GM12878 (cell line): ENCODE data around the gene RYR2. TPM values are rescaled to one million over a fixed set of nuclear protein-coding genes. Genes with fewer than 3 reads are reported as not detected.

Source experiments
- ATAC-seq: fragments of 200-7000 bp; cut with Tn5 transposase; 3 replicates; pipeline ENCODE4 v1.9.1; 2020; ENCODE audit warnings: mild to moderate bottlenecking, moderate library complexity
- BruUV-seq: library from RNA; stranded (reverse); fragments of 400-500 nt; replicated peaks from 2 replicates; lab custom pipeline; 2021; lab: Mats Ljungman, UMichigan
- CTCF ChIA-PET: fragments of 300-600 bp; sonication (Branson Sonifier 250); formaldehyde crosslinking; extraction: SDS; loops from one replicate; lab custom pipeline; 2021; ENCODE audit warnings: inconsistent platforms; lab: Yijun Ruan, JAX
- POLR2A ChIA-PET: fragments of 350-600 bp; formaldehyde crosslinking; extraction: SDS; loops from one replicate; lab custom pipeline; 2021; ENCODE audit warnings: inconsistent platforms; lab: Charles Lee
- RAD21 ChIA-PET: fragments of 300-600 bp; sonication (Branson Sonifier 250); formaldehyde crosslinking; loops from one replicate; lab custom pipeline; 2023; ENCODE audit warnings: antibody characterized with exemption; ENCODE audit not compliant: unreplicated experiment; lab: Charles Lee
- SMC1A ChIA-PET: fragments of 300-600 bp; sonication (Branson Sonifier 250); formaldehyde crosslinking; loops from one replicate; lab custom pipeline; 2023; ENCODE audit not compliant: unreplicated experiment, uncharacterized antibody; lab: Charles Lee
- DNase-seq: peaks from one replicate; pipeline ENCODE4 v3.0.0-alpha.2; 2011; ENCODE audit warnings: low read depth, low spot score
- FAIRE-seq: peaks from 3 replicates; lab custom pipeline; 2011; peaks lifted over from hg19 to GRCh38; lab: Jason Lieb, UNC
- H2AFZ ChIP-seq: 2 replicates; pipeline ENCODE4 v1.6.0; 2011; ENCODE audit warnings: low read depth, low read length, control low read depth; ENCODE audit not compliant: control insufficient read depth
- H3K27ac ChIP-seq: 2 replicates; pipeline ENCODE4 v1.5.1; 2011; ENCODE audit warnings: control low read depth; ENCODE audit not compliant: control insufficient read depth, insufficient read depth
- H3K27me3 ChIP-seq, 2 experiments: replicated peaks in 1 of 2; 2 replicates each; pipeline versions ENCODE4 v1.6.0 to v1.6.1; 2011; ENCODE audit warnings: low read length in 1 of 2; ENCODE audit not compliant: control insufficient read depth in 2 of 2, insufficient read depth in 2 of 2
- H3K36me3 ChIP-seq, 2 experiments: 2 replicates each; pipeline ENCODE4 v1.5.1; 2011; ENCODE audit warnings: low read length in 1 of 2; ENCODE audit not compliant: control insufficient read depth in 2 of 2, insufficient read depth in 2 of 2
- H3K4me1 ChIP-seq: 2 replicates; pipeline ENCODE4 v1.6.1; 2011; ENCODE audit warnings: mild to moderate bottlenecking, low read length, moderate library complexity, mixed read lengths; ENCODE audit not compliant: control insufficient read depth, insufficient read depth
- H3K4me2 ChIP-seq: 2 replicates; pipeline ENCODE4 v1.6.0; 2011; ENCODE audit warnings: control low read depth; ENCODE audit not compliant: control insufficient read depth, insufficient read depth
- H3K4me3 ChIP-seq: fragments of 200-600 bp; sonication (generic); 2 replicates; pipeline ENCODE4 v1.5.1; 2016
- H3K79me2 ChIP-seq: 2 replicates; pipeline ENCODE4 v1.6.0; 2011; ENCODE audit warnings: low read length; ENCODE audit not compliant: control insufficient read depth, insufficient read depth
- H3K9ac ChIP-seq: 2 replicates; pipeline ENCODE4 v1.8.0; 2011; ENCODE audit warnings: low read length, control low read depth, mixed read lengths; ENCODE audit not compliant: control insufficient read depth, insufficient read depth
- H3K9me3 ChIP-seq: replicated peaks from 3 replicates; pipeline ENCODE4 v1.5.1; 2011; ENCODE audit warnings: mild to moderate bottlenecking, low read length; ENCODE audit not compliant: control insufficient read depth, insufficient read depth
- H4K20me1 ChIP-seq: 2 replicates; pipeline ENCODE4 v1.6.0; 2011; ENCODE audit not compliant: control insufficient read depth, insufficient read depth
- CEBPB ChIP-seq, 2 experiments: fragments of 150-350 bp in 1 of 2; IDR thresholded peaks; 2 replicates each; pipeline ENCODE4 v1.6.1; 2012 to 2014; ENCODE audit warnings: low read depth in 2 of 2, low read length in 2 of 2, borderline replicate concordance in 1 of 2, inconsistent platforms in 1 of 2
- ESRRA ChIP-seq: IDR thresholded peaks from 2 replicates; pipeline ENCODE4 v1.6.1; 2012; ENCODE audit warnings: mild to moderate bottlenecking, low read length, improper control_type of control experiment
- FOXK2 ChIP-seq: fragments of 450-650 bp; IDR thresholded peaks from 2 replicates; pipeline ENCODE4 v1.6.1; 2017; ENCODE audit warnings: mild to moderate bottlenecking, moderate library complexity
- GABPA ChIP-seq: IDR thresholded peaks from 2 replicates; pipeline ENCODE4 v1.6.1; 2014; ENCODE audit warnings: antibody characterized with exemption, low read depth, mild to moderate bottlenecking, inconsistent platforms
- HDAC2 ChIP-seq: fragments of 200-600 bp; sonication (generic); IDR thresholded peaks from 2 replicates; pipeline ENCODE4 v1.6.1; 2017
- KLF5 ChIP-seq: fragments of 450-650 bp; IDR thresholded peaks from 2 replicates; pipeline ENCODE4 v1.6.1; 2014; ENCODE audit warnings: mild to moderate bottlenecking; ENCODE audit not compliant: partially characterized antibody
- SKIL ChIP-seq: fragments of 450-650 bp; IDR thresholded peaks from 2 replicates; pipeline ENCODE4 v1.6.1; 2017; ENCODE audit warnings: mild to moderate bottlenecking, low read depth, inconsistent platforms; ENCODE audit not compliant: poor library complexity, severe bottlenecking
- STAT3 ChIP-seq: IDR thresholded peaks from 2 replicates; pipeline ENCODE4 v1.6.1; 2011; ENCODE audit warnings: low read depth, low read length, improper control_type of control experiment
- ZBTB11 ChIP-seq: fragments of 450-650 bp; formaldehyde crosslinking; IDR thresholded peaks from 2 replicates; pipeline ENCODE4 v1.5.0; 2022; ENCODE audit warnings: mild to moderate bottlenecking, missing genetic modification characterization
- WGBS: methylation state at CpG from one replicate; pipeline ENCODE4 v1.1.6; 2016; ENCODE audit warnings: low lambda C conversion rate; ENCODE audit not compliant: insufficient replicate concordance, insufficient coverage; ENCODE audit errors: missing lambda C conversion rate; 5-methylcytosine and 5-hydroxymethylcytosine counted together
- in situ Hi-C: fragments of 300-500 bp; cut with MboI; formaldehyde crosslinking; loops from 9 replicates; pipeline ENCODE4 v1.14.3; 2018; ENCODE audit warnings: mixed read lengths
- intact Hi-C: fragments of 100-400 bp; cut with micrococcal nuclease; formaldehyde crosslinking; loops from one replicate; pipeline ENCODE4 v1.14.2; 2022; ENCODE audit not compliant: unreplicated experiment
- polyA plus RNA-seq, 11 experiments: library from polyadenylated mRNA; depleted of rRNA in 4 of 11; unstranded in 6 of 11; stranded (reverse) in 5 of 11; fragments of >200 nt; fragmentation: Nextera tagmentation in 4 of 11; fragmentation: Illumina TruSeq in 1 of 11; extraction: Ambion mirVana in 4 of 11; extraction: Trizol in 1 of 11; gene quantifications; 1 replicate in 1 of 11; 2 replicates in 10 of 11; pipeline versions ENCODE4 v1.2.1 to v1.2.3, GENCODE V29; 2011 to 2016; ENCODE audit warnings: inconsistent platforms in 2 of 11, missing spikeins in 2 of 11, low read depth in 1 of 11
- total RNA-seq, 4 experiments: library from RNA; depleted of rRNA in 3 of 4; stranded (reverse); fragments of >200 nt in 3 of 4; fragmentation: Illumina TruSeq in 1 of 4; extraction: Trizol in 1 of 4; gene quantifications; 2 replicates each; pipeline versions ENCODE4 v1.2.1 to v1.2.3, GENCODE V29; 2013 to 2021

Gene RYR2
- total and polyA plus RNA-seq, 10 of the 15 experiments (the other 5 are each of a cell fraction or from before 2014, with no cell fraction given): 0.01 to 0.04 TPM; not detected in 8

- CTCF ChIA-PET: interaction anchor here (1.4 kb wide), 1 partner anchor 806 kb away, joined by 3 read pairs; no protein-coding TSS in a partner anchor
- POLR2A ChIA-PET: no interaction called here
Observed at GRCh38 chr1:237565236-237565635, 523.3 kb downstream of the RYR2 start.

More at GRCh38 chr1:237565236-237565635, 523.3 kb downstream of the RYR2 start:
- Histone ChIP-seq H3K9ac (no peak overlapping the region), H3K4me3 (no peak overlapping the region), H3K36me3 (no peaks in the 10 kb centered on the region), H3K27ac (no peak overlapping the region), H3K9me3 (no peaks in the 10 kb centered on the region), H3K27me3 (no peaks in the 10 kb centered on the region; a peak in 1 of 4 replicates), H3K79me2 (no peaks in the 10 kb centered on the region), H2AFZ (no peak overlapping the region), H4K20me1 (no peaks in the 10 kb centered on the region), H3K4me2 (no peak overlapping the region)
- no TSS peak for BruUV-seq
- ATAC-seq (no peak), DNase-seq (no peak)
- WGBS: 19% methylated on average over 7 of the region's 7 CpGs
- ChIA-PET RAD21 (no interaction called here), SMC1A (no interaction called here)
- in situ Hi-C loops (loop anchor here (10.0 kb wide), 3 partner anchors 810 to 1460 kb away; partner anchors contain the start of gene HEATR1), intact Hi-C loops (loop anchor here (10.0 kb wide), 2 partner anchors 810 to 1460 kb away; no protein-coding TSS in a partner anchor)
- TF ChIP-seq SKIL (no peak), GABPA (no peak), KLF5 (no peak), FOXK2 (no peak), ZBTB11 (no peak), CEBPB (IDR thresholded peaks at IDR 0.05; ENCODE audit: borderline replicate concordance in 1 of 2, low read depth in 2 of 2, low read length in 2 of 2) (no peak), HDAC2 (no peak), ESRRA (no peak), STAT3 (no peak)
- TF ChIP-seq, all 136 proteins: peak for 0
- no peak for FAIRE-seq
- no peaks in the 10 kb centered on the region for H3K4me1 ChIP-seq
